SK-N-SH treated with all-trans-retinoic acid at 6 μM for 48 hours (cell line): Measurements from ENCODE around the gene ADCY9.

ENCODE experiments used
- ARNTL ChIP-seq: fragments of 450-650 bp; formaldehyde crosslinking; IDR thresholded peaks from 2 replicates; pipeline ENCODE4 v1.5.0; 2020; ENCODE audit warnings: low read depth, mild to moderate bottlenecking, moderate library complexity, borderline replicate concordance
- CREB5 ChIP-seq: fragments of 250-450 bp; sonication (Bioruptor Pico); IDR thresholded peaks from 2 replicates; pipeline ENCODE4 v1.5.1; 2020; ENCODE audit warnings: low read depth, mild to moderate bottlenecking, moderate library complexity
- CSRNP3 ChIP-seq: fragments of 250-450 bp; sonication (Bioruptor Pico); IDR thresholded peaks from 2 replicates; pipeline ENCODE4 v1.5.1; 2021; ENCODE audit warnings: mild to moderate bottlenecking, moderate library complexity
- GLIS3 ChIP-seq: fragments of 250-450 bp; sonication (Bioruptor Pico); IDR thresholded peaks from 2 replicates; pipeline ENCODE4 v1.5.0; 2020; ENCODE audit warnings: mild to moderate bottlenecking, moderate library complexity
- ISL1 ChIP-seq: fragments of 250-450 bp; sonication (Bioruptor Pico); IDR thresholded peaks from 2 replicates; pipeline ENCODE4 v2.1.2; 2022; ENCODE audit warnings: mild to moderate bottlenecking, moderate library complexity
- OSR1 ChIP-seq: fragments of 250-450 bp; sonication (Bioruptor Pico); IDR thresholded peaks from 2 replicates; pipeline ENCODE4 v1.8.0; 2022; ENCODE audit warnings: moderate library complexity, mild to moderate bottlenecking, inconsistent platforms
- PATZ1 ChIP-seq: fragments of 250-450 bp; sonication (Bioruptor Pico); IDR thresholded peaks from 2 replicates; pipeline ENCODE4 v1.8.0; 2020; ENCODE audit warnings: mild to moderate bottlenecking, moderate library complexity, borderline replicate concordance
- RARB ChIP-seq: fragments of 250-450 bp; sonication (Bioruptor Pico); IDR thresholded peaks from 2 replicates; pipeline ENCODE4 v1.8.0; 2021; ENCODE audit warnings: mild to moderate bottlenecking, moderate library complexity
- TCF4 ChIP-seq: fragments of 250-450 bp; sonication (Bioruptor Pico); IDR thresholded peaks from 2 replicates; pipeline ENCODE4 v1.8.0; 2021; ENCODE audit warnings: mild to moderate bottlenecking, moderate library complexity, borderline replicate concordance
- ZC3H10 ChIP-seq: fragments of 250-450 bp; sonication (Bioruptor Pico); IDR thresholded peaks from 2 replicates; pipeline ENCODE4 v1.5.1; 2021; ENCODE audit warnings: mild to moderate bottlenecking, moderate library complexity
- ZFP30 ChIP-seq: fragments of 450-650 bp; formaldehyde crosslinking; IDR thresholded peaks from 2 replicates; pipeline ENCODE4 v1.5.0; 2022; ENCODE audit warnings: mild to moderate bottlenecking, moderate library complexity
- ZNF70 ChIP-seq: fragments of 450-650 bp; formaldehyde crosslinking; IDR thresholded peaks from 2 replicates; pipeline ENCODE4 v1.5.0; 2020; ENCODE audit warnings: mild to moderate bottlenecking, moderate library complexity

- no peak for TF ChIP-seq PATZ1 (CRISPR knock-in tag)
- no peak for TF ChIP-seq ARNTL
- TF ChIP-seq TCF4 (CRISPR knock-in tag): no peak
- TF ChIP-seq ISL1 (CRISPR knock-in tag): no peak
- TF ChIP-seq RARB: no peak
- TF ChIP-seq GLIS3: no peak
- no peak for TF ChIP-seq ZC3H10 (CRISPR knock-in tag)
- no peak for TF ChIP-seq ZNF70
- no peak for TF ChIP-seq ZFP30 (CRISPR knock-in tag)
- no peak for TF ChIP-seq CSRNP3 (CRISPR knock-in tag)
- no peak for TF ChIP-seq OSR1 (CRISPR knock-in tag)
- TF ChIP-seq CREB5 (CRISPR knock-in tag): no peak
These were observed 145.0 kb downstream of the ADCY9 start for GRCh38 chr16:3971261-3971660.
